Ishikawa (cell line): ENCODE measurements around the gene SNRNP25.

Source experiments
- CEBPB ChIP-seq: IDR thresholded peaks from 2 replicates; pipeline ENCODE4 v1.6.1; 2012
- CREB1 ChIP-seq: IDR thresholded peaks from 2 replicates; pipeline ENCODE4 v1.6.1; 2012; ENCODE audit warnings: low read depth
- EGR1 ChIP-seq: IDR thresholded peaks from 2 replicates; pipeline ENCODE4 v1.6.1; 2012
- EP300 ChIP-seq: IDR thresholded peaks from 2 replicates; pipeline ENCODE4 v1.6.1; 2012; ENCODE audit warnings: borderline replicate concordance
- FOXM1 ChIP-seq: IDR thresholded peaks from 2 replicates; pipeline ENCODE4 v1.6.1; 2012; ENCODE audit warnings: low read depth, borderline replicate concordance
- MAX ChIP-seq: IDR thresholded peaks from 2 replicates; pipeline ENCODE4 v1.6.1; 2012
- NFIC ChIP-seq: IDR thresholded peaks from 2 replicates; pipeline ENCODE4 v1.6.1; 2012
- RAD21 ChIP-seq: IDR thresholded peaks from 2 replicates; pipeline ENCODE4 v1.6.1; 2012; ENCODE audit warnings: low read depth
- REST ChIP-seq: IDR thresholded peaks from 2 replicates; pipeline ENCODE4 v1.6.1; 2012; ENCODE audit warnings: low read depth, mild to moderate bottlenecking
- TAF1 ChIP-seq: IDR thresholded peaks from 2 replicates; pipeline ENCODE4 v1.6.1; 2012; ENCODE audit warnings: low read depth, mild to moderate bottlenecking
- TCF12 ChIP-seq: IDR thresholded peaks from 2 replicates; pipeline ENCODE4 v1.6.1; 2012; ENCODE audit warnings: low read depth
- TEAD4 ChIP-seq: IDR thresholded peaks from 2 replicates; pipeline ENCODE4 v1.6.1; 2012
- YY1 ChIP-seq: IDR thresholded peaks from 2 replicates; pipeline ENCODE4 v1.6.1; 2012; ENCODE audit warnings: low read depth
- ZBTB7A ChIP-seq: IDR thresholded peaks from 2 replicates; pipeline ENCODE4 v1.6.1; 2012; ENCODE audit warnings: low read depth
- TF ChIP-seq, protein P1 (sequence below): IDR thresholded peaks from 2 replicates; pipeline ENCODE4 v1.6.1; 2012

The SNRNP25 gene

DNA sequence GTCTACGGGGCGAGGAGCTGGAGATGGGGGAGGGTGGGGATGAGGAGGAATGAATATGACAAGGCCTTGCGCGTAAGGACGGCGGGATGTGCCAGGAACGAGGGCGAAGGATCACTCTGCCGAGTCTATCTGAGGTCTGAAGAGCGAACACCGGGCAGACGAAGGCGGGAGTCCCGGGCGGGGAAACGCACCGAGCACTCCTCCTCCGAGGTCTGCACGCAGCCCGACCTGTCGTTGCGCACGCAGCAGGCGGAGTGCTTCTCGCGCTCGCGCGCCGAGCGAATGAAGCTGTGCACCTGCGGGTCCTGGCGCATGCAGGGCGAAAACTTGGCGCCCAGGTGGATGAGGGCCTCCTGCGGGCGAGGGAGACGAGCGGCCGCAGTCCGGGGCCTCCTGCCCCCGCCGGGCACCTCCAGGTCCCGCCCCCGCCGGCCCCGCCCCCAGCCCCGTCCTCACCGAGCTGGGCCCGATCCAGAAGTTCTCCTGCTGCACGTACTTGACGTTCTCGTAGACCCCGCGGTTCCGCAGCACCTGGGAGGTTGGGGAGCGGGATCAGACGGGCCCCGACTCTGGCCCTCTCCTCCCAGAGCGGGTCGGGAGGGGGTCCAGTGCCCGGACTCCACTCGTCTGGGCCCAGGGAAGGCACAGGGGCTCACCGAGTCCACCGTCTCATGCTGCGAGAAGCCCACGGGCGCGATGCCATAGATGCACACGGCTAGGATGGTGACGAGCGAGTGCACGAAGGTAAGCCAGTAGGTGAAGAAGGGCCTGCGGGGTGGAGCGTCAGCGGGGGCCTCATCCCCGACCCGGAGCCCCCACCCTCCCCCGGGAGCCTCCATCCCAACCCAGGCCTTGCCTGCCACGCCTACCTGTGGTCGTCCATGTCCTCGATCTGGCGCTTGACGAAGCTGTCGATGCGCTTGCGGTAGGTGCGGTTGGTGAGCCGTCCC lies 7.6 kb downstream of the SNRNP25 start:
- TF ChIP-seq MAX (no peak), TCF12 (no peak), TAF1 (no peak), REST (no peak), NFIC (no peak), TEAD4 (no peak), EP300 (no peak), ZBTB7A (no peak), FOXM1 (no peak), YY1 (no peak), CREB1 (no peak), CEBPB (no peak)
- TF ChIP-seq, protein P1, sequence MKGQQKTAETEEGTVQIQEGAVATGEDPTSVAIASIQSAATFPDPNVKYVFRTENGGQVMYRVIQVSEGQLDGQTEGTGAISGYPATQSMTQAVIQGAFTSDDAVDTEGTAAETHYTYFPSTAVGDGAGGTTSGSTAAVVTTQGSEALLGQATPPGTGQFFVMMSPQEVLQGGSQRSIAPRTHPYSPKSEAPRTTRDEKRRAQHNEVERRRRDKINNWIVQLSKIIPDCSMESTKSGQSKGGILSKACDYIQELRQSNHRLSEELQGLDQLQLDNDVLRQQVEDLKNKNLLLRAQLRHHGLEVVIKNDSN = no peak

GRCh38 chr16:61879-62281 lies 8.3 kb downstream of the SNRNP25 start:
- TF ChIP-seq EP300 (no peak), CEBPB (no peak), TAF1 (no peak), ZBTB7A (no peak), MAX (no peak), EGR1 (no peak), YY1 (no peak), REST (no peak), RAD21 (no peak), TEAD4 (no peak), FOXM1 (no peak)
- TF ChIP-seq, protein P1 = no peak

DNA sequence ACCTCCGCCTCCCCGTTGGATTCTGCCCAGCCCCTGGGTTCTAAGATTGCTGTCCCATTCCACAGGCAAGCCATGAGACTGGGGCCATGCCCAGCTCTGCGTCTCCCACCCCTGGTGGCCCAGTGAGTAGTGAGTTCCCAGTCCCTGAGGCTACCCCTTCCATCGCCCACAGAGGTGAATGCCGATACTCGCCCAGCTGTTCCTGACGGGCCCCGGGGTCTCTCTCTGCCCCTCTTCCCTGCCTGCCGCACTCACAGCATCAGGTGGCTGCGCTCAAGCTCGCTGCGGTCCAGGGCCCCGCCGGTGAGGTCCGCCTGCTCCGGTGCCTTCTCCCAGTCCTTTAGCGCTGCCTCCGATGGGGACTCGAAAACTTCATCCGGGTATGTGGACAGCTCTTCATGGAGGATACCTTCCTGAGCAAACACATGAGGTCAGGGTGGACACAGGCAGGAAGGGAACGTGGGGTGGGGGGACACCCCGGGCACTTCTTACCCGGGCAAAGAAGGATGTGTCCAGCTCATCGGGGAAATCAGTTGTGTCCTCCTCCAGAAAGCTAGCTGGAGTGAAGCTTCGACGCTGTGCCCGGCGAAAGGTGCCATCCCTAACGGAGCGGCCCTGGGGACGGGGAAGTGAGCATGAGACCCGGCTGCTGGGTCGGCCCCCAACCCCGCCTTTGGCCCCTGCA lies 8.8 kb downstream of the SNRNP25 start:
- TF ChIP-seq RAD21 (no peak), FOXM1 (no peak), CEBPB (no peak), ZBTB7A (no peak), YY1 (no peak), MAX (no peak), TCF12 (no peak)

GRCh38 chr16:62968-63391 lies 9.4 kb downstream of the SNRNP25 start:
- TF ChIP-seq, protein P1 = no peak
- TF ChIP-seq NFIC = no peak
- no peak for TF ChIP-seq EGR1
- TF ChIP-seq TAF1 = no peak
- no peak for TF ChIP-seq ZBTB7A

GRCh38 chr16:63466-63865 lies 9.8 kb downstream of the SNRNP25 start:
- no peak for TF ChIP-seq TAF1
- no peak for TF ChIP-seq CEBPB
- TF ChIP-seq YY1 = no peak
- no peak for TF ChIP-seq RAD21
- TF ChIP-seq CREB1 = no peak
- TF ChIP-seq, protein P1 = no peak
- no peak for TF ChIP-seq EGR1
- no peak for TF ChIP-seq REST
- no peak for TF ChIP-seq NFIC
- TF ChIP-seq MAX = no peak
- no peak for TF ChIP-seq TEAD4
